ENCODE measurements around the gene SIPA1L3.

- TF ChIP-seq, protein P1, sequence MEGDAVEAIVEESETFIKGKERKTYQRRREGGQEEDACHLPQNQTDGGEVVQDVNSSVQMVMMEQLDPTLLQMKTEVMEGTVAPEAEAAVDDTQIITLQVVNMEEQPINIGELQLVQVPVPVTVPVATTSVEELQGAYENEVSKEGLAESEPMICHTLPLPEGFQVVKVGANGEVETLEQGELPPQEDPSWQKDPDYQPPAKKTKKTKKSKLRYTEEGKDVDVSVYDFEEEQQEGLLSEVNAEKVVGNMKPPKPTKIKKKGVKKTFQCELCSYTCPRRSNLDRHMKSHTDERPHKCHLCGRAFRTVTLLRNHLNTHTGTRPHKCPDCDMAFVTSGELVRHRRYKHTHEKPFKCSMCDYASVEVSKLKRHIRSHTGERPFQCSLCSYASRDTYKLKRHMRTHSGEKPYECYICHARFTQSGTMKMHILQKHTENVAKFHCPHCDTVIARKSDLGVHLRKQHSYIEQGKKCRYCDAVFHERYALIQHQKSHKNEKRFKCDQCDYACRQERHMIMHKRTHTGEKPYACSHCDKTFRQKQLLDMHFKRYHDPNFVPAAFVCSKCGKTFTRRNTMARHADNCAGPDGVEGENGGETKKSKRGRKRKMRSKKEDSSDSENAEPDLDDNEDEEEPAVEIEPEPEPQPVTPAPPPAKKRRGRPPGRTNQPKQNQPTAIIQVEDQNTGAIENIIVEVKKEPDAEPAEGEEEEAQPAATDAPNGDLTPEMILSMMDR (IDR thresholded peaks at IDR 0.05) = no peak
- TF ChIP-seq REST (IDR thresholded peaks at IDR 0.05; ENCODE audit: insufficient read depth in 1 of 2, low read depth in 2 of 2, low read length in 1 of 2) (no peak), POLR2AphosphoS5 (IDR thresholded peaks at IDR 0.05; ENCODE audit: low read depth, low read length) (no peak), SIN3A (IDR thresholded peaks at IDR 0.05; ENCODE audit: borderline replicate concordance, insufficient read depth, low read depth, low read length) (no peak), TCF7L2 (IDR thresholded peaks at IDR 0.05; ENCODE audit: low read depth, low read length) (no peak)
Observed at GRCh38 chr19:37903096-37903495, 3.9 kb upstream of the SIPA1L3 start.

Data from Panc1 (cell line).